Measurements from ENCODE around the gene ZP2.
"Not testable (repeated sequence)": the region's sequence is repeated elsewhere in the genome, so short reads cannot be mapped to it uniquely, and the experiment has no call there.

ZP2 gene

DNA sequence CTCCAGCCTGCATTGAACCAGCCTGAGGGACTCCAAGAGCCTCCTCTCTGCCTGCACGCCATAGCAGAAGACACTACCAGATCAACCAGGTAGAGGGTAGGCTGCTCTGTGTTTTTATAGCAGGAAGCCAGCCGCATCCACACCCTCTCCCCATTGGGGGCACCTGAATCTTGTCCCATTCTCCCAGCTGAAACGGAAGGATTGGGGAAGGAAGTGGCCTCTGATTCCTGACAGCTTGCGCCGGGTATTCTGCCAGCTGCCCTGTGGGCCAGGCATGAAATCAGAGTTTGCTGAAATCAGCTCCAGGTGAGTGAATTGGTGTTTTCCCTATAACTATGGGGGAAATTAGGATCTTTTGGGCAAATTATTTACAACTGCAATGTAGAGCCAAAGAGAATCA, at the start of gene ZP2:
TSS of gene ZP2 (minus strand) at position 89 of the 400 bp plus-strand sequence. CDS start at position 62, 27 bp downstream.
- TF ChIP-seq, protein P1, sequence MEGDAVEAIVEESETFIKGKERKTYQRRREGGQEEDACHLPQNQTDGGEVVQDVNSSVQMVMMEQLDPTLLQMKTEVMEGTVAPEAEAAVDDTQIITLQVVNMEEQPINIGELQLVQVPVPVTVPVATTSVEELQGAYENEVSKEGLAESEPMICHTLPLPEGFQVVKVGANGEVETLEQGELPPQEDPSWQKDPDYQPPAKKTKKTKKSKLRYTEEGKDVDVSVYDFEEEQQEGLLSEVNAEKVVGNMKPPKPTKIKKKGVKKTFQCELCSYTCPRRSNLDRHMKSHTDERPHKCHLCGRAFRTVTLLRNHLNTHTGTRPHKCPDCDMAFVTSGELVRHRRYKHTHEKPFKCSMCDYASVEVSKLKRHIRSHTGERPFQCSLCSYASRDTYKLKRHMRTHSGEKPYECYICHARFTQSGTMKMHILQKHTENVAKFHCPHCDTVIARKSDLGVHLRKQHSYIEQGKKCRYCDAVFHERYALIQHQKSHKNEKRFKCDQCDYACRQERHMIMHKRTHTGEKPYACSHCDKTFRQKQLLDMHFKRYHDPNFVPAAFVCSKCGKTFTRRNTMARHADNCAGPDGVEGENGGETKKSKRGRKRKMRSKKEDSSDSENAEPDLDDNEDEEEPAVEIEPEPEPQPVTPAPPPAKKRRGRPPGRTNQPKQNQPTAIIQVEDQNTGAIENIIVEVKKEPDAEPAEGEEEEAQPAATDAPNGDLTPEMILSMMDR (conservative IDR thresholded peaks at IDR 0.05), result no peak
- H3K27ac ChIP-seq, result no peak within 1 kb of the TSS

DNA sequence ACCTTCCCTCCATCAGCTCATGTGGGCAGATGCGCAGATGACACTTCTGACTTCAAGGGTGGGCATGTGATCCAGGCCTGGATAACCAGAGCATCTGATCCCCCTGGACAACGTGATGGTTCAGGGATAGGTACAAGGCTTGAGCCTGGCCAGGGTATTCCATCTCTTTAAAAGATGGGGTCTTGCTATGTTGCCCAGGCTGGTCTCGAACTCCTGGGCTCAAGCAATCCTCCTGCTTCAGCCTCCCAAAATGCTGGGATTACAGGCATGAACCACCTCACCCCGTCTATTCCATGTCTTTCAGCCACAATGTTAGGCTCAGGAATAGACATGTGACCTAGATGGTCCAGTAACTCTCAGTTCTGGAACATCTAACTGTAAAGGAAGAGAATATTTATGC, 45.9 kb upstream of the ZP2 start:
- TF ChIP-seq, protein P1 (conservative IDR thresholded peaks at IDR 0.05), result no peak
- H3K27ac ChIP-seq, result no peak overlapping the region

DNA sequence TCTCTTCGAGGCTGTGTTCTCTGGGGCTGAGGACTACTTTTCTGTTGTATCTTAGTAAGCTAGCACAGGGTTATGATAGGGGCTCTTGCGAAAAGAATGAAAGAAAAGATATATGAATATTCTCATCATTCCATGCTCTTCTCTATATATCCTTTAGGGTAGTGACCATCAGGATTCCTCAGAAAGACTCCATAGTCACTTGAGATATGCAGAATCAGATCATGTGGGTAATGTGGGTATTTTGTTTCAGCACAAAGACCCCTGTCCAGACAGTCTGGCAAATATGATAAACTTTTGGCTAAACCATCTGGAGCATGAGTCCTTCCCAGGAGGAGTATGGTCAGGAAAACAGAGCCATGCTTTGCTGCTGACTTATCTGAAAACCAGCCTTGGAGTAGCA, 45.3 kb upstream of the ZP2 start:
- TF ChIP-seq, protein P1 (conservative IDR thresholded peaks at IDR 0.05), result no peak
- H3K27ac ChIP-seq, result no peak overlapping the region

DNA sequence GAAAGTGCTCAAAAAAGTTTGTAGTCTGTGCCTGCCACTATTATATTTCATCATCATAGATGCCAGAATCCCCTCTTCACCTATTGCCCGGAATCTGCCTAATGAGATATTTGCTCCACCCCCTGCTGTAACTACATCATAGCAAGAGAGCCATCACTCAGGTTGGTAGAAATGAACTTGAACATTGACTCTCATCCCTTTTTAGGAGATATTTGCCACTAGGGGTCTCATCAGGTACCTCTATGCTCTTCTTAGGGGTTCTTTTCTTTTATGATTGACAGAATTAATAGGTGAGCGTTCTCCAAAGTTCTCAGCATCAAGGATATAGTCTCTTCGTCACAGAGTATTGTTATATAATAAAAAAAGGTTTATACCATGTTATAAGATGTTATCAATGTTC, 42.1 kb upstream of the ZP2 start:
- H3K27ac ChIP-seq, result no peak overlapping the region
- TF ChIP-seq, protein P1 (conservative IDR thresholded peaks at IDR 0.05), result no peak

DNA sequence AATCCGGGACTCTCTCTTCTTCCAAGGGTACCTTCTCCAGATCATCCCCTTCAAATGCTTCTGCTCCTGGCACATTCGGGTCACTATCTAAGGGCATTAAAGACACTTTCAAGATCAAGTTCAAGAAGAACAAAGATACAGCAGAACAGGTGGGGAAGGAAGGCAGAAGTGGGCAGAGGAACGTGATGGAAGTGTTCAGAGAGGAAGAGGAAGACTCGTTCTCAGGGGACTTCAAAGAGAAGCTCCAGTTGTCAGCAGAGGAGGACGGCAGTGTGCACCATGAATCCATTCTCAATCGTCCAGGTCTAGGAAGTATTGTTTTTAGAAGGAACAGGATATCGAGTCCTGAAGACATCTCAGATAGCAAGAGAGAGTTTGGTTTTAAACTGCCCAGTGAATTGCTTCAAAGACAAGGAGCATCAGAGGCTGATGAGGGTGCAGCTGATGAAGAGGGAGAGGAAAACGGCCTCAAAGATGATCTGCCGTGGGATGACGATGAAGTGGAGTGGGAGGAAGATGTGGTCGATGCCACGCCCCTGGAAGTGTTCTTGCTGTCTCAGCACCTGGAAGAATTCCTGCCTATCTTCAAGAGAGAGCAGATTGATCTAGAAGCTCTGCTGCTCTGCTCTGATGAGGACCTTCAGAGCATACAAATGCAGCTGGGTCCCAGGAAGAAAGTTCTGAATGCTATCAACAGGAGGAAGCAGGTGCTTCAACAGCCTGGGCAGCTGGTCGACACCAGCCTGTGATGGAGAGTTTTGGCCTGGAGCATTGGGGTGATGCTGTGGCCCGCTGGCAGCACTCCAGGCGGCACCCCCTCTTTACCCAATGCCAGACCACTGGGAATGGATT, 38.9 kb upstream of the ZP2 start:
- TF ChIP-seq, protein P1 (conservative IDR thresholded peaks at IDR 0.05), result no peak
- H3K27ac ChIP-seq, result no peak overlapping the region

DNA sequence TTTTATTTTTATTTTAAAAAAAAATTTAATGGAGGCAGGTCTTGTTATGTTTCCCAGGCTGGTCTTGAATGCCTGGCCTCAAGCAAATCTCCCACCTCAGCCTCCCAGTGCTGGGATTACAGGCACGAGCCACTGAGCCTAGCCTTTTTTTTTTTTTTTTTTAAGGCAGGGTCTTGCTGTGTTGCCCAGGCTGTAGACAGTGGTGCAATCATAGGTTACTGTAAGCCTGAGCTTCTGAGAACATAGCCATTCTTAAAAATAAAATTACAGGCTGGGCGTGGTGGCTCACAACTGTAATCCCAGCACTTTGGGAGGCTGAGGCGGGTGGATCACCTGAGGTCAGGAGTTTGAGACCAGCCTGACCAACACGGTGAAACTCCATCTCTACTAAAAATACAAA, 36.8 kb upstream of the ZP2 start:
- not testable (repeated sequence) for H3K27ac ChIP-seq

DNA sequence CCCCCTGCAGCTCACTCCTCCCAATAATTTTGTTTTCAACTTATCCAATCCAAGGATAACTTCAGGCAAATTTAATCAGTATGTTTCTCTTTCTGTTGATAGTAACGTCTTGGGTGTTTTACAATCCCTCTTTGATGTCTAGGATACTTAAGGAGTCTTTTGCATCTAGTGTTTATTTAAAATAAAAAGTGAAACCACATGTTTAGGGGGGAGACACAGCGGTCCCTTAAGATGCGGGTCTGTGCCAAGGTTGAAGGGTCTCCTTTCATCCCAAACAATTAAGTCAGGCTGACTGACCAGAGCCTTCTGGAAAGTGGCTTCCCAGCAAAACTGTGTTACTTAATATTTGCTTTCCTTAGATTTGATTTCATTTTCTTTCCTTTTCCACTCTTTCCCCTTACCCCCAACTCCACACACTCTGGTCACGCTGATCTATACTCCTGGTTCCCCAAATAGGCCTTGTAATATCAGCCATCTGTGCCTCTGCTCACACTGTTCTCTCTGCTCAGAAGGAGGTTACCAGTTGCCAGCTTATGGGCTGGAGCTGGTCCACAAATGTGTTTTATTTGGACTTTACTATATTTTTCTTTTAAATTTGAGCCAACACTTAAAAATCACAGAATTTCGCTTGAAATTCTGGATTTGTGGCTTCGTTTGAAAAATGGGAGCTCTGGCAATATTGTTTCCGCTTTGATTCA, 33.3 kb upstream of the ZP2 start:
- no peak overlapping the region for H3K27ac ChIP-seq
- TF ChIP-seq, protein P1 (conservative IDR thresholded peaks at IDR 0.05), result no peak

DNA sequence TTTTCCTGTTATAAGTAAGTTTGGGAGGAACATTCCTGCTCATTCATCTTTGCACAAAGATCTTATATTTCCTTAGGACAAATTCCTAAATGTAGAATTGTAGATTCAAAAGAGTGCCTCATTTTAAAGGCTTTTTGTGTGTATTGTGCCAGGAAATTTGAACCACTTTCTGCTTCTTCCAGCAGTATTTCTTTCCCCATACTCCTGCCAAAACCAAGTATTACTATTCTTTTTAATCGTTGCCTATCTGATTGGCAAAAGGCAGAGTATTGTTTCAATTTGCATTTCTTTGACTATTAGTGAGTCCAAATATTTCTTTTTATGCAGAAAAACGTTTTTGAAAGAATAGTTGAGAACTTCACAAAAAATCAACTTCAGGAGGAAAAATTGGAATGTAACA, 31.4 kb upstream of the ZP2 start:
- TF ChIP-seq, protein P1 (conservative IDR thresholded peaks at IDR 0.05), result no peak
- H3K27ac ChIP-seq, result no peak overlapping the region

Data from VCaP (cell line).